DMS 273 (cell line): ENCODE data around the gene SNX9.
"Not testable (repeated sequence)": the region's sequence is repeated elsewhere in the genome, so short reads cannot be mapped to it uniquely, and the experiment has no call there.

Source experiments
- DNase-seq: peaks from one replicate; lab custom pipeline; 2025; ENCODE audit not compliant: unreplicated experiment; lab: John Stamatoyannopoulos, UW

SNX9 gene

DNA sequence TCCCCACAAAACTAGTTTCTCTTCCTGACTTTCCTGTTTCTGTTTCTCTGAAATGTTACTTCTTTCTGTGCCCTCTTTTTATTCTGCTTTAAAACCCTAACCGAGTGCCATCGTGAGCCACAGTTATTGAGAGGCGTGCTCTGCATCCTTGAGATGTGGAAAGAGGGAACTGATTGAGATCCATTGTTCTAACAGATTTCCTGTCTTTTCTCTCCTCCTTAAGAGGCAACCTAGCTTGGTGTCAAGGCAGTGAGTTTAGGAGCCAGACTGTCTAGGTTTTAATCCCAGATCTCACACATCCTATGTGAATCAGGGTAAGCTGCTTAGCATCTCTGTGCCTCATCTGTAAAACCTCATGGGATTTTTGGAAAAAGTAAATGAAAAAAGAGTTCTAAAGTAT is 57.5 kb downstream of the SNX9 start:
- DNase-seq: no peak

DNA sequence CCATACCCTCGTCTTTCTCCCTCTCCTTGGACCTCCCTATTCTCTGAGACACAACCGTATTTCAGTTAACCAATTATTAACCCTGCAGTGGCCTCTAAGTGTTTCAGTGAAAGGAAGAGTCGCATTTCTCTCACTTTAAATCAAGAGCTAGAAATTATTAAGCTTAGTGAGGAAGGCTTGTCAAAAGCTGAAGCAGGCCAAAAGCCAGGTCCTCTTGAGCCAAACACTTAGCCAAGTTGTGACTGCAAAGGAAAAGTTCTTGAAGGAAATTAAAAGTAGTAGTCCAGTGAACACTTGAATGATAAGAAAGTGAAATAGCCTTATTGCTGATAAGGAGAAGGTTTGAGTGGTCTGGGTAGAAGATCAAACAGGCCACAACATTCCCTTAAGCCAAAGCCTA is 58.3 kb downstream of the SNX9 start:
- no peak for DNase-seq

DNA sequence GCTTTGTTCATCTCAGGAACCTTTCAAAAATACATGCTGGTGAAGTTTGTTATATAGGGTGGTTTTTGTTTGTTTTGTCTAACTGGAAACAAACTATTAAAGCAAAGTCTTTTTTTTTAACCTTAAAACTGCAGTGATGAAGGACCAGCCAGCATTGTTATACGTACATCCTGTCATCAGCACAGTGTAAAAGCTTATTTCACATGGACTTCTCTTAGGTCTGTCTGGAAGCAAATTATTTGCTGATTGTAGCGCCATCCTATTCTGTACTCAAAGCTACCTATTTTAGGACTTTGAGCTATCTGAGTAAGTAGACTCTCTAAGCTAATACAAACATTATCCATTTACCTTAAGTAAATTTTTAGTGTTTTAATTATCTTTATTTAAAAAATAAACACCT is 61.7 kb downstream of the SNX9 start:
- no peak for DNase-seq

DNA sequence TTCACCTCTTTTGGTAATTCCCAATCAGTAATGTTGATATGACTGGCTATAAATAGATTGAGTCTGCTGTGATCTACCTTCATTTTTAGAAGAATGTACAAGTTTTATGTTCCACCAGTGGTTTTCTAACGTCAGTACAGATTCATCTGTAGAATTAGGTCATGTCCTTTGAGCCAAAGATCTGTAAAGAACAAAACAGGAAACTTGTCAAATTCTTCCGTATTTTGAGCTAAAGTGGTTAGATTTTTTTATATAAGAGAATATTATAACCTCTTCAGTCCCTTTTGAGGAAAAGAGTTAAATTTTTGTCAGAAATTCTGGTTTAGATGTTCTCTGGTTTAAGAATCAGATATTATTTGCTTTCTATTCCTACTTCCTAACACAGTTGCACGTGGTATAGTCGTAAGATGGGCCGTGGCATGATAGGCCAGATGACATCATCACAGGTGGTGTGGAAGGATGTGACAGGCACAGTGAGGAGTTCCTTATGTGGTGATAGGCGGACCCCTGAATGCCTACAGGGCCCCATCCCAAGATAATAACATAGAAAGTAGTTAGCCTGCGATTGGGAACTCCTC is 62.3 kb downstream of the SNX9 start:
- no peak for DNase-seq

DNA sequence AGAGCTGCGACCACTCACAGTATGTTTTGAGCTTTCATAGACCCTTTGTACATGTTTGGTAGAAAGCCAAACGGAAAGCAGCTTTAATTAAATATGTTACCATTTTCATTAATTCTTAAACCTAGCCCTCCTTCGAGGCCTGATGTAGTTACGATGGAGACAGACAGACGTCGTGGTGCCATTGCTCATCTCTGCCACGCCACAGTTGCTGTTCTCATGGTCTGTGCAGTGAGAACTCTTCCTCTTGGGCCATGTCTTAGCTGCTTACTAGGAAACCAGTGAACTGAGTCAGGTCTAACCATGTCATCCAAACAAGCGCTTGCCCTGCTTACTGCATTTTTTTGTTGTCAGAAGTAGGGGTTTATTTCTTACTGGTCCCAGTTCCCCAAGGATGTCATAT is 62.8 kb downstream of the SNX9 start:
- DNase-seq: no peak

DNA sequence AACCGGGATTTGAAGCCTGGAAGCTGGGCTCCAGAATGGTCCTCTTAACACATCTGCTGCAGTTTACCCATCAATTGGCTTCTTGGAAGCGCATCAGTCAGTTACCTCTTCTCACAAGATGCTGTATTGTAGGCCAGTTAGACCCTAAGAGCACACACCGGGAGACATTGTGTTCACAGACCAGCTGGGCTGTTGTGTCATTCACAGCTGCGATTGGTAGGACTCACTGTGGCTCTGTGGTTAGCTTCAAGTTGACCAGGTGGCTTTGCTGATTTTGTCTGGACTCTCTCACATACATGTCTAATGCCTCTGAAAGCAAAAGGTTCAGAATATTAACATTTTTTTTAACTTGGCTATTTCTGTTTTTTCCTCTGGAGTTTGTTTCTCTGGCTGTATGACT is 64.8 kb downstream of the SNX9 start:
- no peak for DNase-seq

DNA sequence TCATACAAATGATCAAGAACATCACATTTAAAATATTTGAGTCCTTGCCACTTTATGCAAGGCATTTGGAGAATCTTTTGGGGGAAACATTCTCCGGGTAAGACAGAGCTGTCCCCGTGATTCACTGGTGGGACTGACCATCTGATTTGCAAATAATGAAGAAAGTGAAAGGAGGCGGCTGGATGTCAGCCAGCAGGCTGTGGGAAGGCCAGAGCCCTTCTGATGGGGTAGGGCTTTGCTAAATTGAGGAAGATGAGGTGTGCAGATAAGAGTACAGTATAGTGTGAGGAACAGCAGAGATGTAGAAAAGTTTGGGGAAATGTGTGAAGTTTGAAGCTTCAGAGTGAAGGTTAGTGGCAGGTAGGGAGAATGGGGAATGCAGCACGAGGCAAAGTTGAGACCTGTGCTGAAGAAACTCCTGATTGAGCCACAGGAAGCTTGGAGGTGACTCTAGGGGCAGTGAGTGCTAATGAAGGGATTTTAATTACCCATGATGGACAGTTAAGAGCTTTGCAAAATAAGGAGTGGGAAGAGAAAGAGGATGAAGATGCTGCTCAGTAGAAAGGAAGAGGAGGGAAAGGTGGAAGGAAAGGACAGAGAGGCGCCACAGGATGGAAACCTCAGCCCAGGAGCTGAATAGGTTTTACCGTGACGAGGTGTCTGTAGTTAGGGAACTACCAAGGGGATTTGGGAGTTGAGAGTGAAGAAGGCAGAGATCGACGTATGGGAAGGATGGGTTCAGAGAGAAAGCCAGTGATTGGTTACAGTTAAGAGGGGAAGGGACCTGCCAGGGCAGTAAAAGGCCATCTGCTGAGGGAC is 68.7 kb downstream of the SNX9 start:
- no peak for DNase-seq

DNA sequence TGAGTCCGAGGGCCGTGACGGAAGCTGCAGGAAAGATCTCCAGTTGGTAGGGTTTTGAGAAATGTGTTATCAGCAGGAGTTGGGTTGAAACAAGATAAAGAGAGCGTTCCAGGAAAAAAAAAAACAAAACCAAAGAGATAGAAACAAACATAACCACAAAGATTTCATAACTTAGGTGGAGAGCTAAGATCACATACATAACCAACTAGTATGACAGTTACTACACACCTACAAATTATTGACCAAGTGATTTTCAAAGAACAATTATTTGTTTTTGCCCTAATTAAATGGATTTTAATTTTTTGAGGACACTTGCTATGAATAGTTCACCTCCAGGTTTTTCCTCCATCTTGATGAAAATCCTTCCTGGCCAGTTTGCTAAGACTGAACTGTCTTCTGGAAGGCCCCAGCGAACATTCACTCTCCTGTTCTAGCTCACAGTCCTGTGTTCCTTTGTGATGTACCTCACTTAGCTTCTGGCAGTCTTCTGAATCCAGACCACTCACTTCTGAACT is 69.4 kb downstream of the SNX9 start:
- DNase-seq: no peak

DNA sequence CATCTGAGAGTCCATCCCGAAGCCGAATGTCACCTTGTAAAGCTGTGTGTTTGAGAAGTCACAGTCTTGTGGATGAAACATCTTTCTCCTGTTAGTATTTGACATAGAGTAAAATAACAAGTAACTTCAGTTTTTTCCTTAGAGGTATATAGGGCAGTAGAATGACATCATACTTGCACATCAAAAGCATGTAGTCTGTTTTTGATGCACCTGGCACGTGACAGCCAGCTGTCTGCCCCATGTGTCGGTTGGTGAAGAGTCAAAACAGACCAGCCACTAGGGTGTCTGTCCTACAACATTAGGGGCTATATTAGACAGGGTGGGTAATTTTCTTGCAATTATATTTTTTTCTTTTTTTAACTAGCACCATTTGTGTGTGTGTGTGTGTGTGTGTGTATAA is 70.2 kb downstream of the SNX9 start:
- peak; percentile 36 for DNase-seq

DNA sequence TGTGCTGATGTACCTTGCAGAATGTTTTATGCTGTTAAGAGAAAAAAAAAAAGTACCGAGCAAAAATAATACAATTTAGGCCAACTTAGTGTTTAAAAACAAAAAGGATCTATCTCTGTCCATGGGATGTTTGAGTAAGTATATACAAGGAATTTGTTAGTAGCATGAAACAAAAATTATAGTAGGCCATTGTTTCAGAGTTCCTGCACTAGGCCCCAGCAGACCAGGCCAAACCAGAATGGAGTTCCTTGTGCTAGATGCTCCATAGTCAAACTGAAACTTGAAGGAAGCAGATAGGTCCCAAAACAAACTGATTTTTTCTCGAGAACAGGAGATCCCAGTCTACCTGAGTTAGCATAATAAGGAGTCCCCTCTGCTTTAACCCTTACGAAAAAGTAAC is 72.5 kb downstream of the SNX9 start:
- DNase-seq: no peak

DNA sequence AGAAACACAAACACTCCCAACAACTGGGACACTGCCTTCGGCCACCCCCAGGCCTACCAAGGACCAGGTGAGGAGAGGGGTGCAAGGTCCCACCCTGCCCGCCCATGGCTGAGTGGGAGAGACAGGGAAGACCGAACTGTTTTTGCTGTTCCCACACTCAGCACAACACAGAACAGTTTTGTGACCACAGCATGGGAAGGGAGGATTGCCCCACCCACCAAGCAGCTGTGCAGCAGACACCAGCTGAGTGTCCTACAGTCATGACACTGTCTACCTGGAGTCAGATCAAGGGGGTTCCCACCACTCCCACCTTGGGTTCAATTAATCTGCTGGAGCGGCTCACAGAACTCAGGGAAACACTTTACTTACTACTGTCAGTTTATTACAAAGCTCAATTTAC is 73.9 kb downstream of the SNX9 start:
- no peak for DNase-seq

DNA sequence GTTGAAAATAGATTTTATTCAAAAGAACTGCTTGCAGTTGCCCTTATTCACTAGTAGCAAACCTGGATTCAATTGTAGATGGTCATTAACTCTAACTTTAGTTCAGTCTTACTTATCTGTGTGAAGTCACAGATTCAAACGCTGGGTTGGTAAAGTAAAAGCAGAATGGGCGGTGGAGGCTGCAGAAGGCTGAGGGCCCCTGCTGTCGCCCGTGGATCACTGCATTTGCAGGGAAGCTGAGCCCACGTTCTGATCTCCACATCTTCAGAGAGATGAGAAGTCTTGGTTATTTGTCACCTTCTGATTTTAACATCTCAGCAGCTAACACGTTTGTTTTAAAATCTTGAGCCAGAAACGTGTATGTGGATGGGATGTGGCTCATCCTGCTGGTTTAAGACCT is 75.1 kb downstream of the SNX9 start:
- no peak for DNase-seq

DNA sequence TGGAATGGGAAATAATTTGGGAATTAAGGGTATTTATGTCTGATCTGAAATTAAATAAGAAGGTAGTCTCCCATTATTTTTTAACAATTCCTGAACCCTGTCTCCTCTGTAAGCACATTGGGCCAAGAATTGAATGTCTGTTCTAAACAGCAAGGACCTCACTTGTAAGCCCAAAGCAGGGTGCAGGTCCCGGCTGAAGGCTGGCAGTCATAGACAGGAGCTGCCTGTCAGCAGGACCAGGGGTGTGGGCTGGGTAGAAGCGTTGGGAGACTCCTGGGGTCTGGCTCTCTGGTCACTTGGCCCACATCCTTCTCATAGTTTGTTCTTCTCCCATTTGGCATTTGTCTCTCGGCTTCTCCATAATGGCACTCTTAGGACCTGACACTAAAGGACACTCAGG is 75.6 kb downstream of the SNX9 start:
- DNase-seq: no peak

DNA sequence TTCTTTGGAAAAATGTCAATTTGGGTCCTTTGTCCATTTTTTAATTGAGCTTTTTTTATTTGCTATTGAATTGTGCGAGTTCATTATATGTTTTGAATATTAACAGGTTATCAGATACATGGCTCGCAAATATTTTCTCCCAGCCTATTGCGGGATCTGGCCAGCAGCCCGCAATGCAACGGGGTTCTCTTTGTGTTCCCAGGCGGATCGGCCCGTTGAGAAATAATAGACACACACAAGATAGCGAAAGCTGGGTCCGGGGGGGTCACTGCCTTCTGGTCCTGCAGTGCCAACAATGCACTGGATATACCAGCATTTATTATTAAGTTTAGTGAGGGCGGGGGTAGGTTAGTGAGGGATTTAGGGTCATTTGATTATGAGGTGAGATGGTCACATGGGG is 77.2 kb downstream of the SNX9 start:
- DNase-seq: not testable (repeated sequence)

DNA sequence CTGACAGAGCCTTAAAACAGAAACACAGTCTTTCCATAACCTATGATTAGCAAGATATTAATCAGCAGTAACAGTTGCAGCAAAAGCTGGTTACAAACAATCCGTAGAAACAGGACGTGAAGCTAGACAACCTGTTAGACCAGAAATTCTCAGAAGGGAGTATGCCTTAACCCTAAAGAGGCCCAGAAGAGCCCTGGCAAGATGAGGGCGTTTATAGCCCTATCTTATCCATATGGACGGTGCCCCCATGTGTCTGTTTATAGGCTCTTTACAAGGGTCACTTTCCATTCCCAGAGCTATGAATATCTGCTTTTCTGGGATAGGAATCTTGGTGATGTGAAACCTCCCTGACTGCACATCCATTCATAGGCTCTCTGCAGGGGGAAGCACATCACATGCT is 77.7 kb downstream of the SNX9 start:
- not testable (repeated sequence) for DNase-seq

DNA sequence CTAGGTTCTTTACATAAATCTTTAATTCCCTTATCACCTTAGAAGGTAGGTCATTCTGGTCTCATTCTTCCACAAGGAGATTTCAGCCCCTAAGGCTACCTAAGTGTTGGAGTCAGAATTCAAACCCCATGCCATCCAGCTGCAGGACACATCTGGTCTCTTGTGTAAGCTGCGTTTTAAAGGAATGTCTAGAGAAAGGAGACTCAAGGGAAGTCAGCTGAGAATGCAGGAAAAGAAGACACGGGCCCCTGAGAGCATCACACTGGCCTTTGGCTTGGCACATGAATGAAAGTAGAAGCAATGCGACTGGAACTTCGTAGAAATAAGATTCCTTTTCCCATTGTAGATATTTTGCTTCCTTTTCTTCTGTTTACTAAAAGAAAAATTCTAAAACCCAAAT is 82.0 kb downstream of the SNX9 start:
- DNase-seq: no peak

DNA sequence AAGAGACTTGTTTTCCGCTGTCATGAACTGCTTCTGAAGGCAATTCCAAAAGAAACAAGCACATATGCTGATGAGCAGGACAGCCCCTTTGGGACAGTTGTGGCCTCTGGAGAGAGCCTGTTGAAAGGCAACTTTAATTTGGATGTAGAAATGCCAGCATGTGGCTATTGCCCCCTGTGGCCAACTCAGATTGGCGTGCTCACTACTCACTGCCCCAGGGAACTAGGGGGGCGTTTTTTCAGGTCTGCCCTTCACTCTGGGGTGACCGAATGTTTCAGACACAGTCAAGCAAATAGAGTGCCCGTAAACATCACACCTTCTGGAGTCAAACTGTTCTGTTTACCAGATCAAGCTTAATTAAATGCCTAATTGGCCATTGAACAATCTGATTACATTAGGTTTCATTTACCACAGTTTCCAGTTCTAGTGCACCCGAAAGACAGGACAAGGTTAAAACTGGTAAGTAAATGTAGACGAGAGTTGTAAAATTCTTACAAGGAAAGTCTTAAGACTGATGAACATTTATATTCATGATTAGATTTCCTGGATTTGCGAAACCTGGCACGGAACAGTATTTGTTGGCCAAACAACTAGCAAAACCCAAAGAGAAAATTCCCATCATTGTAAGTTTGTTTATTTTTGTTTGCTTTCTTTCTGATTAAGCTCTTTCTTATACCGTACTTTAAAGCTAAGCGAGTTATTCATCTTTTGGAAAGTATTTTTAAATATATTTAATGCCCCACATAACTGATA is 82.7 kb downstream of the SNX9 start:
- DNase-seq: no peak

DNA sequence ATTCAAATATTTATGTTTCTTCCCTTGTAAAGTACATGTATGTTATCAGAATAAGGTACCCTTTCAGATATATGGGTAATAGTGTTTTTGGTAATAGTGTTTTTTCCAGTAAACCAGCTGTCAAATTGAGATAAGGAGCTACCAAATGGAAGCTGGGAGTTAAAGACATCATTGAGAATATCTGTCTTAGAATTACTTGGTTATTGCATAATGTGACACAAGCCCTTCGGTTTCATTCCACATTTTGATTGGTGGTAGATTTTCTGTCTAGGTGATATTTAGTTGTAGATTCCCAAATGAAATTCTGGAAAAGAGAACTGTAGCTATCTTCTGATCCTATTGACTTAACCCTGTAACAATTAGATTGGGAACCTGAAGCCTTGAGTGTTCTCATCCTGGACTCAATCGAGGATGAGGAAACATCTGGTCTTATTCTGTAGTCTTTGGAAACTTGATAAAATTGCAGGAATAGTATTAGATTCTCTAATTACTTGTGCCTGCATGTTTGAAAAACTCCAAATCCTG is 83.6 kb downstream of the SNX9 start:
- DNase-seq: no peak

DNA sequence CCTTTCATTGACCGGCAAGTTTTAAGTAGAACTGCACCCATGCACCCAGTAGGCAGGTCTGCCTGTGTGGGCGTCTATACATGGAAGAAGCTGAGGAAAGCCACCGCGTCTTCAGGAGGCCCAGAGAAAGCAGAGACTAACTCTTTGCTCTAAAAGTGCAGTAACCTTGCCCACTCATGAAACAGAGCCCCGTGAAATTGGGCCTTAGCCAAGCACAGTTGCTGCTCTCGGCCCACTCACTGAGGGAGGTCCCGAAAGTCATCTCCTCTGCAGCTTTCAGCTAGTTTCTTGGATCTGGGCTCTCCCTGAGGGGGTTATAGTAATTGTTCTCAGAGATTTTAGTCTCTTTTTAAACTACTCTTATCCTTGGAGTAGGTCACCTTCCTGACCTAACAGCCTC is 84.6 kb downstream of the SNX9 start:
- DNase-seq: no peak

DNA sequence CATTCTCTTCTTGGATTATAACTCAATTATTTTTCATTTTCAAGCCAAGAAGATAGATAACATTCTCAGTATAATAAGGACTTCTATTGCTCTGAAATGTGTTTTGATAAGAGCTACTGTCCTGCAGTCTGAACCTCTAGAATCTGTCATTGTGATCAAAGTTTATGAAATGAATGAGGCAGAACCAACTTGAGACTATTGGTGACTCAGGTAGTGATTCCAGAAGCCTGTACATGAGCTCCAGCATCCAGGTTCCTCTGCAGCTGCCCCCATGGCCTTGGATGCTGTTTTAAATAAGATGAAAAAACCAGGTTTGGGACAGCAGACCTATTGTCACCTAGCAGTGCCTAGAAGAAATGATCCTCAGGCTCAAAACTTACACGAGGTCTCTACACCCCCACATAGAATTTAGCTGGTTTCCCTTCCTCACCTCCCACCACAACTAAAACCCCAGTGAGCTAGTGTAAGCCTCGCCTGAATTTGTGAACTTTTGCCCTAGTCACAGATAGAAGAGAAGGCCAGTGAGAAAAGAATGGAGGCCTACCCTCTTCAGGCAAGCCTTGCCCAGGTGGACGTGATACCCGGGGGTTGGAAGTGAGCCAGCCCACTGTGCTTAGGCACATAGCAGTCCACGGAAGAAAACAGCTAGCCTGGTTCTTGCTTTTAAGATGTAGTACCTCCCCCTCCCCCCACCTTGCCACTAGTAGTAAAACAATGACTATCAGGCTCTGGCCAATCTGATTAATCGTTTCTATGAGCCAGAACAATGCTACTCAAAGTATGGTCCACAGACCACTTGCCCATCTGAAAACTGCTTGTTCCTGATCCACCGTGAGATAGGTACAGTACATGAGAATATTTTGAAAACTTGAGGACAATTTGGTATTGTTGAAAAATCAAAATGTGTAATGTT is 85.6 kb downstream of the SNX9 start:
- DNase-seq: no peak

DNA sequence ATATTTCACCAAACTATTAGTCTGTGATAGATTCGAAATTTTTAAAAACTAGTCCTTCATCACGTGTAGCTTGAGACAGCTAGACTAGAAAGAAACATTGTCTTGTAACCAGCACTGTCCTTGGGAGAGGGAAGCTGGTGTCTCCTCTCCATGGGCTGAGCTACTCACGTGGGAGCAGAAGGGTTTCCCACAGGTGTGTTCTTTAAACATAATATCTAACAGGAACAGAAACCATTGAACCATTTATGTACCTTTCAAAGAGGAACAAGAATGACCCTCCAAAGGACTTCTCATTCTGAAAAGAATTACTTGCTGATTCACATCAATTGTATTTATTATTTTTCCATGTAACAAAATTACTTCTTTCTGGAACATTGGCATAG is 86.2 kb downstream of the SNX9 start:
- no peak for DNase-seq
